T-helper 1 cell treated with Interleukin-12 subunit alpha and Interleukin-12 subunit beta and Interleukin-4 antibody, amounts not matched to agents 30 μg/mL and 1 μg/mL, for 36 hours (primary cell): ENCODE data around the gene DIAPH3.
"Not testable (repeated sequence)": the region's sequence is repeated elsewhere in the genome, so short reads cannot be mapped to it uniquely, and the experiment has no call there.

Source experiments
- H3K27ac Mint-ChIP-seq: one replicate; pipeline ENCODE4 v1.8.0; 2021; ENCODE audit warnings: mild to moderate bottlenecking, mixed read lengths
- H3K27me3 Mint-ChIP-seq: one replicate; pipeline ENCODE4 v1.8.0; 2021; ENCODE audit warnings: low read depth, mixed read lengths
- H3K36me3 Mint-ChIP-seq: one replicate; pipeline ENCODE4 v1.8.0; 2021; ENCODE audit warnings: low read depth, mixed read lengths
- H3K4me1 Mint-ChIP-seq: one replicate; pipeline ENCODE4 v1.8.0; 2021; ENCODE audit warnings: low read depth, mixed read lengths
- H3K4me3 Mint-ChIP-seq: one replicate; pipeline ENCODE4 v1.8.0; 2021; ENCODE audit warnings: mild to moderate bottlenecking, moderate library complexity, mixed read lengths
- H3K9me3 Mint-ChIP-seq: one replicate; pipeline ENCODE4 v1.8.0; 2021; ENCODE audit warnings: mixed read lengths

Gene DIAPH3

GRCh38 chr13:60093425-60094019 is 70.2 kb downstream of the DIAPH3 start:
- Mint-ChIP-seq H3K4me3 (no peak overlapping the region), H3K4me1 (no peaks in the 10 kb centered on the region), H3K27me3 (no peaks in the 10 kb centered on the region), H3K9me3 (peaks cover 4% of the 10 kb centered on the region), H3K27ac (no peak overlapping the region), H3K36me3 (peaks cover 8% of the 10 kb centered on the region)

- peaks cover 3% of the 10 kb centered on the region for H3K4me1 Mint-ChIP-seq
- no peaks in the 10 kb centered on the region for H3K9me3 Mint-ChIP-seq
- no peak overlapping the region for H3K27ac Mint-ChIP-seq
- H3K4me3 Mint-ChIP-seq = no peak overlapping the region
- H3K36me3 Mint-ChIP-seq = peaks cover 6% of the 10 kb centered on the region
- H3K27me3 Mint-ChIP-seq = no peaks in the 10 kb centered on the region
These were observed 72.2 kb downstream of the DIAPH3 start for GRCh38 chr13:60091573-60091972.

GRCh38 chr13:60090574-60090973 is 73.2 kb downstream of the DIAPH3 start:
- Mint-ChIP-seq H3K27ac (no peak overlapping the region), H3K4me3 (no peak overlapping the region), H3K9me3 (no peaks in the 10 kb centered on the region), H3K4me1 (peaks cover 3% of the 10 kb centered on the region), H3K36me3 (peaks cover 6% of the 10 kb centered on the region), H3K27me3 (no peaks in the 10 kb centered on the region)

GRCh38 chr13:60083780-60084179 is 79.9 kb downstream of the DIAPH3 start:
- H3K4me3 Mint-ChIP-seq, H3K36me3 Mint-ChIP-seq, H3K4me1 Mint-ChIP-seq, H3K9me3 Mint-ChIP-seq, H3K27ac Mint-ChIP-seq, H3K27me3 Mint-ChIP-seq: not testable (repeated sequence)

- Mint-ChIP-seq H3K4me1 (peaks cover 5% of the 10 kb centered on the region), H3K9me3 (no peaks in the 10 kb centered on the region)
These were observed 82.9 kb downstream of the DIAPH3 start for GRCh38 chr13:60080850-60081249.

GRCh38 chr13:60078226-60078625 is 85.5 kb downstream of the DIAPH3 start:
- H3K27ac Mint-ChIP-seq = no peak overlapping the region
- H3K27me3 Mint-ChIP-seq = no peaks in the 10 kb centered on the region
- H3K36me3 Mint-ChIP-seq = peaks cover 10% of the 10 kb centered on the region

More at GRCh38 chr13:60080850-60081249, 82.9 kb downstream of the DIAPH3 start:
- Mint-ChIP-seq H3K36me3 (peaks cover 7% of the 10 kb centered on the region), H3K4me3 (no peak overlapping the region), H3K27me3 (no peaks in the 10 kb centered on the region), H3K27ac (no peak overlapping the region)

GRCh38 chr13:60075850-60076249 is 87.9 kb downstream of the DIAPH3 start:
- Mint-ChIP-seq H3K27ac (no peak overlapping the region), H3K4me1 (peaks cover 7% of the 10 kb centered on the region), H3K27me3 (no peaks in the 10 kb centered on the region), H3K36me3 (peaks cover 15% of the 10 kb centered on the region), H3K4me3 (no peak overlapping the region), H3K9me3 (no peaks in the 10 kb centered on the region)

More at GRCh38 chr13:60078226-60078625, 85.5 kb downstream of the DIAPH3 start:
- peaks cover 7% of the 10 kb centered on the region for H3K4me1 Mint-ChIP-seq
- H3K4me3 Mint-ChIP-seq = no peak overlapping the region
- H3K9me3 Mint-ChIP-seq = no peaks in the 10 kb centered on the region

- Mint-ChIP-seq H3K9me3 (no peaks in the 10 kb centered on the region), H3K4me3 (no peak overlapping the region), H3K27ac (no peak overlapping the region), H3K27me3 (no peaks in the 10 kb centered on the region), H3K36me3 (peaks cover 15% of the 10 kb centered on the region), H3K4me1 (peaks cover 7% of the 10 kb centered on the region)
These were observed 89.3 kb downstream of the DIAPH3 start for GRCh38 chr13:60074397-60074796.

- Mint-ChIP-seq H3K36me3 (peaks cover 6% of the 10 kb centered on the region), H3K4me1 (no peaks in the 10 kb centered on the region), H3K27ac (no peak overlapping the region), H3K27me3 (no peaks in the 10 kb centered on the region), H3K4me3 (no peak overlapping the region), H3K9me3 (no peaks in the 10 kb centered on the region)
These were observed 97.5 kb downstream of the DIAPH3 start for GRCh38 chr13:60066226-60066625.

- Mint-ChIP-seq H3K9me3 (no peaks in the 10 kb centered on the region), H3K27ac (no peak overlapping the region), H3K27me3 (no peaks in the 10 kb centered on the region), H3K4me3 (no peak overlapping the region), H3K4me1 (no peaks in the 10 kb centered on the region), H3K36me3 (peaks cover 5% of the 10 kb centered on the region)
These were observed 101.2 kb downstream of the DIAPH3 start for GRCh38 chr13:60062502-60062901.

- Mint-ChIP-seq H3K4me3 (no peak overlapping the region), H3K36me3 (peaks cover 5% of the 10 kb centered on the region), H3K27ac (no peak overlapping the region), H3K27me3 (no peaks in the 10 kb centered on the region), H3K4me1 (no peaks in the 10 kb centered on the region), H3K9me3 (no peaks in the 10 kb centered on the region)
These were observed 102.0 kb downstream of the DIAPH3 start for GRCh38 chr13:60061737-60062136.

GRCh38 chr13:60051754-60052285 is 111.9 kb downstream of the DIAPH3 start:
- Mint-ChIP-seq H3K27me3 (no peaks in the 10 kb centered on the region), H3K4me1 (no peaks in the 10 kb centered on the region), H3K9me3 (no peaks in the 10 kb centered on the region)

GRCh38 chr13:60048353-60048752 is 115.4 kb downstream of the DIAPH3 start:
- not testable (repeated sequence) for H3K4me1 Mint-ChIP-seq, H3K9me3 Mint-ChIP-seq, H3K4me3 Mint-ChIP-seq, H3K27ac Mint-ChIP-seq, H3K27me3 Mint-ChIP-seq
- peaks cover 16% of the 10 kb centered on the region for H3K36me3 Mint-ChIP-seq

More at GRCh38 chr13:60051754-60052285, 111.9 kb downstream of the DIAPH3 start:
- H3K36me3 Mint-ChIP-seq = peaks cover 4% of the 10 kb centered on the region
- H3K27ac Mint-ChIP-seq = no peak overlapping the region
- H3K4me3 Mint-ChIP-seq = no peak overlapping the region

- no peaks in the 10 kb centered on the region for H3K4me1 Mint-ChIP-seq
- peaks cover 17% of the 10 kb centered on the region for H3K36me3 Mint-ChIP-seq
- H3K27me3 Mint-ChIP-seq = no peaks in the 10 kb centered on the region
- H3K9me3 Mint-ChIP-seq = peaks cover 4% of the 10 kb centered on the region
- H3K27ac Mint-ChIP-seq = no peak overlapping the region
- H3K4me3 Mint-ChIP-seq = no peak overlapping the region
These were observed 115.8 kb downstream of the DIAPH3 start for GRCh38 chr13:60047918-60048317.

- H3K27me3 Mint-ChIP-seq = no peaks in the 10 kb centered on the region
- H3K4me3 Mint-ChIP-seq = no peak overlapping the region
- no peaks in the 10 kb centered on the region for H3K4me1 Mint-ChIP-seq
- H3K9me3 Mint-ChIP-seq = peaks cover 4% of the 10 kb centered on the region
- H3K27ac Mint-ChIP-seq = no peak overlapping the region
- H3K36me3 Mint-ChIP-seq = peaks cover 13% of the 10 kb centered on the region
These were observed 119.4 kb downstream of the DIAPH3 start for GRCh38 chr13:60044321-60044720.
